Thyroid gland (tissue), 4 donors: ENCODE data around the gene FANCC. TPM values are rescaled to one million over a fixed set of nuclear protein-coding genes. Genes with fewer than 3 reads are reported as not detected.

Experiments
- DNase-seq, 2 donors: peaks; one replicate each; pipeline ENCODE4 v3.0.0-alpha.2; 2019
- H3K27ac ChIP-seq, 3 donors: fragments of 200-600 bp; sonication (generic); 1 replicate in 2 of 3; 2 replicates in 1 of 3; pipeline ENCODE4 v1.5.1; 2016 to 2019; ENCODE audit warnings: mild to moderate bottlenecking in 1 of 3, moderate library complexity in 1 of 3
- H3K27me3 ChIP-seq: fragments of 200-600 bp; sonication (generic); one replicate; pipeline ENCODE4 v1.5.1; 2019
- H3K36me3 ChIP-seq, 2 donors: fragments of 200-600 bp; sonication (generic); one replicate each; pipeline ENCODE4 v1.5.1; 2016 to 2019
- H3K4me1 ChIP-seq, 2 donors: fragments of 200-600 bp; sonication (generic); one replicate each; pipeline ENCODE4 v1.5.1; 2017 to 2019
- H3K4me3 ChIP-seq, 3 donors: fragments of 200-600 bp; sonication (generic); replicated peaks in 1 of 3; 1 replicate in 2 of 3; 2 replicates in 1 of 3; pipeline ENCODE4 v1.5.1; 2016; ENCODE audit warnings: mild to moderate bottlenecking in 1 of 3
- H3K9me3 ChIP-seq: fragments of 200-600 bp; sonication (generic); one replicate; pipeline ENCODE4 v1.5.1; 2017
- POLR2A ChIP-seq, 2 donors: fragments of 450-650 bp; IDR thresholded peaks; one replicate each; pipeline ENCODE4 v1.6.1; 2017; ENCODE audit warnings: antibody characterized with exemption in 2 of 2, mild to moderate bottlenecking in 2 of 2, moderate library complexity in 1 of 2
- WGBS, 2 donors: methylation state at CpG; one replicate each; pipeline ENCODE4 v1.1.5; 2017; 5-methylcytosine and 5-hydroxymethylcytosine counted together
- intact Hi-C: fragments of 100-400 bp; cut with DNase I; formaldehyde crosslinking; loops from one replicate; pipeline ENCODE4 v1.15.1; 2023
- total RNA-seq, 4 donors: library from RNA; depleted of rRNA; stranded (reverse); fragments of >200 nt; gene quantifications; one replicate each; pipeline ENCODE4 v1.2.3, GENCODE V29; 2016
- TF ChIP-seq, protein P1 (sequence below), 6 experiments: fragments of 200-600 bp in 3 of 6; fragments of 450-650 bp in 3 of 6; sonication (generic) in 3 of 6; IDR thresholded peaks; one replicate each; pipeline ENCODE4 v1.5.1; 2016 to 2019; ENCODE audit warnings: antibody characterized with exemption in 6 of 6, mild to moderate bottlenecking in 2 of 6, inconsistent platforms in 1 of 6, moderate library complexity in 1 of 6

Gene FANCC
- total RNA-seq, 4 donors from 2014 or later = 13.9 to 15.0 (median 14.2) TPM

DNA sequence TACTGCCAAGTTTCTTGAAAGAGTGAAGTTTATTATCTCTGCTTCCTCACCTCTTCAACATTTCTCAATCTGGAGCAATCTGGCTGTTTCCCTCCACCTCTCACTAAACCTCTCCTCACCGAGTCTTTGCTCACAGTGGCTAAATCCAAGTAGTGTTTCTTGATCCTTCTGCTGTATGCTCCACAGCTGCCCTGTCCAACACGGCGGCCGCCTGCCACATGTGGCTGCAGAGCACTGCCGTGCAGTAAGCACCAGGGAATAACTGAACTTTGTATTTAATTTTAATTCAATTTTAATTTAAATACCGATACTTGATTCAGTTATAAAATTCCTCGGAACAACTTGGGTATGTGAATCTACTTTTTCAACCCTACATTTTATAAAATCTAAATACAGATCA lies 80.2 kb downstream of the FANCC start:
- 92 to 94% methylated on average over 7 of the region's 7 CpGs for WGBS, 2 donors
- no peak for DNase-seq
- H3K4me3 ChIP-seq = no peak overlapping the region
- no peaks in the 10 kb centered on the region for H3K9me3 ChIP-seq
- H3K36me3 ChIP-seq = no peaks in the 10 kb centered on the region
- intact Hi-C loops = no loop called here
- no peak overlapping the region for H3K27ac ChIP-seq
- H3K4me1 ChIP-seq = no peaks in the 10 kb centered on the region
- no peaks in the 10 kb centered on the region for H3K27me3 ChIP-seq
- TF ChIP-seq POLR2A (IDR thresholded peaks at IDR 0.05) = no peak
- TF ChIP-seq, protein P1, sequence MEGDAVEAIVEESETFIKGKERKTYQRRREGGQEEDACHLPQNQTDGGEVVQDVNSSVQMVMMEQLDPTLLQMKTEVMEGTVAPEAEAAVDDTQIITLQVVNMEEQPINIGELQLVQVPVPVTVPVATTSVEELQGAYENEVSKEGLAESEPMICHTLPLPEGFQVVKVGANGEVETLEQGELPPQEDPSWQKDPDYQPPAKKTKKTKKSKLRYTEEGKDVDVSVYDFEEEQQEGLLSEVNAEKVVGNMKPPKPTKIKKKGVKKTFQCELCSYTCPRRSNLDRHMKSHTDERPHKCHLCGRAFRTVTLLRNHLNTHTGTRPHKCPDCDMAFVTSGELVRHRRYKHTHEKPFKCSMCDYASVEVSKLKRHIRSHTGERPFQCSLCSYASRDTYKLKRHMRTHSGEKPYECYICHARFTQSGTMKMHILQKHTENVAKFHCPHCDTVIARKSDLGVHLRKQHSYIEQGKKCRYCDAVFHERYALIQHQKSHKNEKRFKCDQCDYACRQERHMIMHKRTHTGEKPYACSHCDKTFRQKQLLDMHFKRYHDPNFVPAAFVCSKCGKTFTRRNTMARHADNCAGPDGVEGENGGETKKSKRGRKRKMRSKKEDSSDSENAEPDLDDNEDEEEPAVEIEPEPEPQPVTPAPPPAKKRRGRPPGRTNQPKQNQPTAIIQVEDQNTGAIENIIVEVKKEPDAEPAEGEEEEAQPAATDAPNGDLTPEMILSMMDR (IDR thresholded peaks at IDR 0.05) = no peak

DNA sequence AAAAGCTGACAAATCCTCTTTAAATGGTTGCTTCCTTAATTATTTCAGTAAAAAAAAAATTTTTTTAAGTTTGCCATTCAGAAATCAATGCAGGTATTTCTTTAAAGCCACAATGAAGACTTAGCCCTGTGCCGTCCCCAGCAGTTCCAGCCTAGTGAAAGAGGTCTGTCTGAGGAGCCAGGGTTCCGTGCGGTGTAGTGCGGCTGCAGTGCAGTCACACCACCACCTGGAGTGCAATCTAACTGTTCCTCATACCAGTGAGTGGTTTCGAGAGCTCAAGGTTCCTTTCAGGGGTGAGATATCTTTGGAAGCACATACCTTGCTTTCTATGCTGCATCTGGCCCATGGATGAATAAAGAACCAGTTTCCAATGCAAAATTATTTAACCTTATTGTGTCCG lies 87.5 kb downstream of the FANCC start:
- 92 to 93% methylated on average over 6 of the region's 6 CpGs for WGBS, 2 donors
- Histone ChIP-seq H3K4me3 (no peak overlapping the region), H3K27ac (no peak overlapping the region), H3K27me3 (no peaks in the 10 kb centered on the region), H3K9me3 (no peaks in the 10 kb centered on the region), H3K36me3 (no peaks in the 10 kb centered on the region), H3K4me1 (no peaks in the 10 kb centered on the region)
- DNase-seq = no peak
- intact Hi-C loops = no loop called here
- TF ChIP-seq POLR2A (IDR thresholded peaks at IDR 0.05) = no peak
- TF ChIP-seq, protein P1 (IDR thresholded peaks at IDR 0.05) = no peak

DNA sequence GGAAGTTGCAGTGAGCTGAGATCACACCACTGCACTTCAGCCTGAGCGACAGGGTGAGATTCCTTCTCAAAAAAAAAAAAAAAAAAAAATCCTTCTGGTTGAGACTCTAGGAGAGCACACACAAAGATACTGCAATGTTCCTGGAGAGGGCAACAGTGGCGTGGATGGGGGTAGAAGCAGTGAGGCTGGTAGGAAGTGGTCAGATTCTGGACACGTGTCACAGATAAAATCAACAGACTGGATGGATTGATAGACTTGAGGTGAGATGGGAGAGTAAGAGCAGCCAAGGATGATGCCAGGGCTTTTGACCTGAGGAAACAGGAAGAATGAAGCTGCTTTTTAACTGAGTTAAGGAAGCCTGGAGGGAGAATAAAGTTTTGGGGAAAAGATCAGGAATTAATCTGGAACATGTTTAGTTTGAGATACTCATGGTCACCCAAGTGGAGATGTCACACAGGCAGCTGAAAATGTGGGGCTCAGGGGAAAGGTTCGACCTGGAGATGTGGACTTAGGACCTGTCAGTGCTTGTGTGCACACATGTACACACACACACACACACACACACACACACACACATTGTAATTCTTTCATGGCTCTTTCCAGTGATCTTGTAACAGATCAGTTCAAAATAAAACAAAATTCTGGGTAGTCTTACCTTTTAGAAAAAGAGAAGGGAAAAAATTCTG lies 88.1 kb downstream of the FANCC start:
- H3K4me1 ChIP-seq = no peaks in the 10 kb centered on the region
- intact Hi-C loops = no loop called here
- TF ChIP-seq, protein P1 (IDR thresholded peaks at IDR 0.05) = no peak
- TF ChIP-seq POLR2A (IDR thresholded peaks at IDR 0.05) = no peak
- H3K27ac ChIP-seq = no peak overlapping the region
- H3K4me3 ChIP-seq = no peak overlapping the region
- H3K27me3 ChIP-seq = no peaks in the 10 kb centered on the region
- no peaks in the 10 kb centered on the region for H3K9me3 ChIP-seq
- DNase-seq = no peak
- WGBS, 2 donors = 87 to 88% methylated on average over 4 of the region's 4 CpGs
- H3K36me3 ChIP-seq = no peaks in the 10 kb centered on the region

- 90 to 93% methylated on average over 7 of the region's 7 CpGs for WGBS, 2 donors
- intact Hi-C loops = no loop called here
Observed at GRCh38 chr9:95226921-95227320, 90.6 kb downstream of the FANCC start.

GRCh38 chr9:95225726-95226106 lies 91.8 kb downstream of the FANCC start:
- intact Hi-C loops = no loop called here
- H3K27ac ChIP-seq = no peak overlapping the region
- H3K9me3 ChIP-seq = no peaks in the 10 kb centered on the region
- H3K27me3 ChIP-seq = no peaks in the 10 kb centered on the region
- no peaks in the 10 kb centered on the region for H3K4me1 ChIP-seq
- no peak for TF ChIP-seq POLR2A (IDR thresholded peaks at IDR 0.05)
- TF ChIP-seq, protein P1 (IDR thresholded peaks at IDR 0.05) = no peak
- no peaks in the 10 kb centered on the region for H3K36me3 ChIP-seq
- no peak for DNase-seq
- no peak overlapping the region for H3K4me3 ChIP-seq

More at GRCh38 chr9:95226921-95227320, 90.6 kb downstream of the FANCC start:
- H3K4me3 ChIP-seq = no peak overlapping the region
- H3K27ac ChIP-seq = no peak overlapping the region
- no peaks in the 10 kb centered on the region for H3K27me3 ChIP-seq
- no peaks in the 10 kb centered on the region for H3K36me3 ChIP-seq
- H3K9me3 ChIP-seq = no peaks in the 10 kb centered on the region
- no peak for DNase-seq
- no peak for TF ChIP-seq POLR2A (IDR thresholded peaks at IDR 0.05)
- TF ChIP-seq, protein P1 (IDR thresholded peaks at IDR 0.05) = no peak
- no peaks in the 10 kb centered on the region for H3K4me1 ChIP-seq
